Liver (tissue), 3 donors: ENCODE measurements around the gene MBD6.

Experiments used
- CTCF ChIP-seq: fragments of 150-350 bp; IDR thresholded peaks from 2 replicates; pipeline ENCODE4 v1.5.1; 2017; ENCODE audit warnings: improper control_type of control experiment, low read depth, low read length; ENCODE audit not compliant: missing input control
- GABPA ChIP-seq, 2 donors: IDR thresholded peaks in 1 of 2; conservative IDR thresholded peaks in 1 of 2; 2 replicates each; pipeline ENCODE4 v1.6.1; 2016; ENCODE audit warnings: antibody characterized with exemption in 2 of 2, mild to moderate bottlenecking in 1 of 2, moderate library complexity in 1 of 2
- REST ChIP-seq: IDR thresholded peaks from 2 replicates; pipeline ENCODE4 v1.6.1; 2016; ENCODE audit warnings: antibody characterized with exemption, mild to moderate bottlenecking
- donor health status: healthy.
- donor health status: healthy.

GRCh38 chr12:57512665-57513064, 10.0 kb upstream of the MBD6 start:
- TF ChIP-seq CTCF = no peak
- TF ChIP-seq GABPA (IDR thresholded peaks at IDR 0.05 in 1 of 2, conservative IDR thresholded peaks at IDR 0.05 in 1 of 2) = no peak
- no peak for TF ChIP-seq REST
